Keratinocyte (primary cell): Measurements from ENCODE around the gene CLDN10. TPM values are rescaled to one million over a fixed set of nuclear protein-coding genes. Genes with fewer than 3 reads are reported as not detected.
"Not testable (repeated sequence)": the region's sequence is repeated elsewhere in the genome, so short reads cannot be mapped to it uniquely, and the experiment has no call there.

Experiments
- DNase-seq: peaks from one replicate; pipeline ENCODE4 v3.0.0-alpha.2; 2011; ENCODE audit warnings: low read depth, missing footprints, low spot score
- FAIRE-seq: peaks from 2 replicates; lab custom pipeline; 2011; peaks lifted over from hg19 to GRCh38; lab: Jason Lieb, UNC
- H2AFZ ChIP-seq: 2 replicates; pipeline ENCODE4 v1.6.0; 2012; ENCODE audit warnings: low read length, control low read depth, inconsistent platforms; ENCODE audit not compliant: control insufficient read depth
- H3K27ac ChIP-seq: 2 replicates; pipeline ENCODE4 v1.5.1; 2011; ENCODE audit warnings: low read length; ENCODE audit not compliant: control insufficient read depth, insufficient read depth
- H3K27me3 ChIP-seq: 3 replicates; pipeline ENCODE4 v1.6.0; 2011; ENCODE audit warnings: low read length; ENCODE audit not compliant: control insufficient read depth, insufficient read depth; ENCODE audit errors: extremely low read depth
- H3K36me3 ChIP-seq, 2 experiments: 2 replicates in 1 of 2; 3 replicates in 1 of 2; pipeline ENCODE4 v1.5.1; 2011; ENCODE audit warnings: low read length in 2 of 2, mild to moderate bottlenecking in 1 of 2; ENCODE audit not compliant: control insufficient read depth in 2 of 2, insufficient read depth in 2 of 2; ENCODE audit errors: extremely low read depth in 1 of 2
- H3K4me1 ChIP-seq: 3 replicates; pipeline ENCODE4 v1.5.1; 2011; ENCODE audit warnings: low read length; ENCODE audit not compliant: control insufficient read depth, insufficient read depth; ENCODE audit errors: extremely low read depth
- H3K4me2 ChIP-seq: 3 replicates; pipeline ENCODE4 v1.6.0; 2011; ENCODE audit warnings: low read depth, low read length; ENCODE audit not compliant: control insufficient read depth, insufficient read depth; ENCODE audit errors: extremely low read depth
- H3K4me3 ChIP-seq, 3 experiments: fragments of 200-600 bp in 1 of 3; sonication (generic) in 1 of 3; 2 replicates in 2 of 3; 3 replicates in 1 of 3; pipeline ENCODE4 v1.5.1; 2011 to 2016; ENCODE audit warnings: low read length in 3 of 3, mild to moderate bottlenecking in 3 of 3, control low read depth in 2 of 3, inconsistent platforms in 1 of 3, low read depth in 1 of 3, mixed read lengths in 1 of 3, mixed run types in 1 of 3, moderate library complexity in 1 of 3; ENCODE audit not compliant: control insufficient read depth in 2 of 3, insufficient read depth in 2 of 3; ENCODE audit errors: extremely low read depth in 1 of 3
- H3K79me2 ChIP-seq: 2 replicates; pipeline ENCODE4 v1.6.0; 2012; ENCODE audit warnings: low read length; ENCODE audit not compliant: control insufficient read depth, insufficient read depth
- H3K9ac ChIP-seq: 3 replicates; pipeline ENCODE4 v1.6.0; 2011; ENCODE audit warnings: low read length; ENCODE audit not compliant: control insufficient read depth, insufficient read depth; ENCODE audit errors: extremely low read depth
- H3K9me1 ChIP-seq: 3 replicates; pipeline ENCODE4 v1.6.0; 2011; ENCODE audit warnings: low read length; ENCODE audit not compliant: control insufficient read depth, insufficient read depth; ENCODE audit errors: extremely low read depth
- H3K9me3 ChIP-seq: 2 replicates; pipeline ENCODE4 v1.5.1; 2012; ENCODE audit warnings: low read depth, low read length; ENCODE audit not compliant: control insufficient read depth
- H4K20me1 ChIP-seq: 3 replicates; pipeline ENCODE4 v1.6.0; 2011; ENCODE audit warnings: low read length; ENCODE audit not compliant: control insufficient read depth, insufficient read depth; ENCODE audit errors: extremely low read depth
- CTCF ChIP-seq, 3 experiments: IDR thresholded peaks in 1 of 3; conservative IDR thresholded peaks in 1 of 3; optimal IDR thresholded peaks in 1 of 3; 2 replicates in 2 of 3; 3 replicates in 1 of 3; pipeline versions ENCODE3 to v1.5.1; 2011; ENCODE audit warnings: low read length in 3 of 3, mild to moderate bottlenecking in 3 of 3, moderate library complexity in 2 of 3, control low read depth in 1 of 3, inconsistent platforms in 1 of 3; ENCODE audit not compliant: insufficient read depth in 2 of 3; ENCODE audit errors: extremely low read depth in 1 of 3
- EZH2 ChIP-seq: IDR thresholded peaks from one replicate; pipeline ENCODE4 v1.6.1; 2012; ENCODE audit warnings: inconsistent platforms, mild to moderate bottlenecking, low read length, moderate library complexity
- dilution Hi-C: fragments of 300-500 bp; cut with MboI; formaldehyde crosslinking; loops from one replicate; pipeline ENCODE4 v1.7.0; 2020; ENCODE audit warnings: low sequenced_read_pairs; ENCODE audit not compliant: extremely low pct_ligation_motif_present
- polyA plus RNA-seq, 5 experiments: library from polyadenylated mRNA; depleted of rRNA in 3 of 5; stranded (reverse) in 3 of 5; stranded (forward) in 1 of 5; unstranded in 1 of 5; fragments of >200 nt; gene quantifications; 1 replicate in 1 of 5; 2 replicates in 3 of 5; 3 replicates in 1 of 5; pipeline versions ENCODE4 v1.2.1 to v1.2.3, GENCODE V29; 2011 to 2012; ENCODE audit warnings: missing spikeins in 2 of 5, low read depth in 1 of 5, low replicate concordance in 1 of 5

Gene CLDN10
- polyA plus RNA-seq, 1 donor (not counting 4 experiments of a cell fraction or from before 2014, with no cell fraction given) = not detected

GRCh38 chr13:95564091-95564490 lies 11.6 kb downstream of the CLDN10 start:
- Histone ChIP-seq H3K4me3 (no peak overlapping the region), H3K27me3 (no peaks in the 10 kb centered on the region), H4K20me1 (no peaks in the 10 kb centered on the region), H3K9me1 (no peaks in the 10 kb centered on the region), H3K36me3 (no peaks in the 10 kb centered on the region), H2AFZ (no peak overlapping the region), H3K9ac (no peak overlapping the region), H3K79me2 (no peaks in the 10 kb centered on the region), H3K4me1 (no peaks in the 10 kb centered on the region), H3K4me2 (no peak overlapping the region), H3K27ac (no peak overlapping the region), H3K9me3 (no peaks in the 10 kb centered on the region)
- DNase-seq (no peak), FAIRE-seq (no peak)
- no peak for TF ChIP-seq EZH2
- TF ChIP-seq CTCF (optimal IDR thresholded peaks at IDR 0.05 in 1 of 3, IDR thresholded peaks at IDR 0.05 in 1 of 3, conservative IDR thresholded peaks at IDR 0.05 in 1 of 3; ENCODE audit: extremely low read depth in 1 of 3, insufficient read depth in 2 of 3, low read length in 3 of 3) = peak in 2 of 3 experiments; percentile 5 to 11
- dilution Hi-C loops = no loop called here

GRCh38 chr13:95564733-95565291 lies 12.3 kb downstream of the CLDN10 start:
- no peaks in the 10 kb centered on the region for H3K79me2 ChIP-seq
- no peak overlapping the region for H3K27ac ChIP-seq
- no peak for DNase-seq
- H3K9ac ChIP-seq = no peak overlapping the region
- FAIRE-seq = no peak
- H3K4me2 ChIP-seq = no peak overlapping the region
- H3K9me3 ChIP-seq = no peaks in the 10 kb centered on the region
- no peaks in the 10 kb centered on the region for H4K20me1 ChIP-seq
- H3K36me3 ChIP-seq = no peaks in the 10 kb centered on the region
- no peaks in the 10 kb centered on the region for H3K9me1 ChIP-seq
- TF ChIP-seq CTCF (optimal IDR thresholded peaks at IDR 0.05 in 1 of 3, IDR thresholded peaks at IDR 0.05 in 1 of 3, conservative IDR thresholded peaks at IDR 0.05 in 1 of 3; ENCODE audit: extremely low read depth in 1 of 3, insufficient read depth in 2 of 3, low read length in 3 of 3) = no peak
- TF ChIP-seq EZH2 = no peak
- H3K4me1 ChIP-seq = no peaks in the 10 kb centered on the region
- H3K4me3 ChIP-seq = no peak overlapping the region
- H2AFZ ChIP-seq = no peak overlapping the region
- H3K27me3 ChIP-seq = no peaks in the 10 kb centered on the region
- dilution Hi-C loops = no loop called here

DNA sequence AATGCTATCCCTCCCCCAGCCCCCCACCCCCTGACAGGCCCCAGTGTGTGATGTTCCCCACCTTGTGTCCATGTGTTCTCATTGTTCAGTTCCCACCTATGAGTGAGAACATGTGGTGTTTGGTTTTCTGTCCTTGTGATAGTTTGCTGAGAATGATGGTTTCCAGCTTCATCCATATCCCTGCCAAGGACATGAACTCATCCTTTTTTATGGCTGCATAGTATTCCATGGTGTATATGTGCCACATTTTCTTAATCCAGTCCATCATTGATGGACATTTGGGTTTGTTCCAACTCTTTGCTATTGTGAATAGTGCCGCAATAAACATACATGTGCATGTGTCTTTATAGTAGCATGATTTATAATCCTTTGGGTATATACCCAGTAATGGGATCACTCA lies 13.2 kb downstream of the CLDN10 start:
- H3K4me3 ChIP-seq, H3K9me3 ChIP-seq, H3K27ac ChIP-seq, H3K36me3 ChIP-seq, H3K4me1 ChIP-seq, H3K9ac ChIP-seq, H3K27me3 ChIP-seq, H3K9me1 ChIP-seq, H3K4me2 ChIP-seq, H2AFZ ChIP-seq, H4K20me1 ChIP-seq, dilution Hi-C loops, H3K79me2 ChIP-seq, FAIRE-seq, DNase-seq: not testable (repeated sequence)
